AG04450 (cell line): ENCODE results near the gene TM9SF3. TPM values are rescaled to one million over a fixed set of nuclear protein-coding genes. Genes with fewer than 3 reads are reported as not detected.
"Not testable (repeated sequence)": the region's sequence is repeated elsewhere in the genome, so short reads cannot be mapped to it uniquely, and the experiment has no call there.

Source experiments
- CTCF ChIA-PET: fragments of 300-600, 350-600 bp; formaldehyde crosslinking; extraction: SDS; loops from one replicate; lab custom pipeline; 2022; ENCODE audit warnings: antibody characterized with exemption, inconsistent platforms; lab: Charles Lee
- POLR2A ChIA-PET: fragments of 350-600 bp; formaldehyde crosslinking; extraction: SDS; loops from one replicate; lab custom pipeline; 2021; ENCODE audit warnings: antibody characterized with exemption, inconsistent platforms; lab: Yijun Ruan, JAX
- DNase-seq: peaks from one replicate; pipeline ENCODE4 v3.0.0-alpha.2; 2011; ENCODE audit warnings: low read depth, low spot score
- H3K27ac ChIP-seq: one replicate; pipeline ENCODE4 v1.5.1; 2012; ENCODE audit warnings: low read depth, low read length, control low read depth
- H3K27me3 ChIP-seq: one replicate; pipeline ENCODE4 v1.6.0; 2012; ENCODE audit warnings: low read length; ENCODE audit not compliant: control insufficient read depth, insufficient read depth
- H3K4me3 ChIP-seq: 2 replicates; pipeline ENCODE4 v1.5.1; 2011; ENCODE audit warnings: mild to moderate bottlenecking, low read depth, low read length, control low read depth
- H3K9me3 ChIP-seq: 2 replicates; pipeline ENCODE4 v1.5.1; 2012; ENCODE audit warnings: low read length; ENCODE audit not compliant: control insufficient read depth, insufficient read depth
- CTCF ChIP-seq: IDR thresholded peaks from 2 replicates; pipeline ENCODE4 v1.5.1; 2011; ENCODE audit warnings: low read depth, low read length, control low read depth, inconsistent platforms
- polyA plus RNA-seq: library from polyadenylated mRNA; depleted of rRNA; stranded (reverse); fragments of >200 nt; gene quantifications from 2 replicates; pipeline ENCODE4 v1.2.3, GENCODE V29; 2011

The TM9SF3 gene
- polyA plus RNA-seq, 1 experiment, result 90.7 TPM

- TF ChIP-seq CTCF, result no peak
- ChIA-PET CTCF (interaction anchor here (1.0 kb wide), 1 partner anchor 12 kb away, joined by 4 read pairs; no protein-coding TSS in a partner anchor), POLR2A (no interaction called here)
These were observed 7.7 kb downstream of the TM9SF3 start for GRCh38 chr10:96579133-96579532.

GRCh38 chr10:96578633-96579032 lies 8.2 kb downstream of the TM9SF3 start:
- no peak overlapping the region for H3K27ac ChIP-seq
- DNase-seq, result no peak
- H3K4me3 ChIP-seq, result no peak overlapping the region
- CTCF ChIA-PET, result no interaction called here
- no peaks in the 10 kb centered on the region for H3K27me3 ChIP-seq
- no peak for TF ChIP-seq CTCF
- no peaks in the 10 kb centered on the region for H3K9me3 ChIP-seq
- POLR2A ChIA-PET, result no interaction called here

More at GRCh38 chr10:96579133-96579532, 7.7 kb downstream of the TM9SF3 start:
- Histone ChIP-seq H3K9me3 (no peaks in the 10 kb centered on the region), H3K27me3 (no peaks in the 10 kb centered on the region), H3K4me3 (no peak overlapping the region), H3K27ac (no peak overlapping the region)
- DNase-seq, result no peak

GRCh38 chr10:96578022-96578421 lies 8.8 kb downstream of the TM9SF3 start:
- no peak for TF ChIP-seq CTCF
- CTCF ChIA-PET, result interaction anchor here (1.1 kb wide), 1 partner anchor 64 kb away, joined by 4 read pairs; the partner anchor contains the start of gene TLL2
- Histone ChIP-seq H3K27ac (no peak overlapping the region), H3K9me3 (no peaks in the 10 kb centered on the region), H3K4me3 (no peak overlapping the region), H3K27me3 (no peaks in the 10 kb centered on the region)
- POLR2A ChIA-PET, result no interaction called here
- no peak for DNase-seq

- CTCF ChIA-PET, result no interaction called here
- no peak for DNase-seq
- H3K9me3 ChIP-seq, result no peaks in the 10 kb centered on the region
- no peak for TF ChIP-seq CTCF
- no peaks in the 10 kb centered on the region for H3K27me3 ChIP-seq
- POLR2A ChIA-PET, result no interaction called here
- H3K27ac ChIP-seq, result no peak overlapping the region
- H3K4me3 ChIP-seq, result no peak overlapping the region
These were observed 9.7 kb downstream of the TM9SF3 start for GRCh38 chr10:96577069-96577468.

- TF ChIP-seq CTCF, result no peak
- CTCF ChIA-PET, result no interaction called here
- Histone ChIP-seq H3K27me3 (no peaks in the 10 kb centered on the region), H3K9me3 (no peaks in the 10 kb centered on the region), H3K27ac (no peak overlapping the region), H3K4me3 (no peak overlapping the region)
- POLR2A ChIA-PET, result interaction anchor here (0.5 kb wide), 1 partner anchor 9 kb away, joined by 4 read pairs; no protein-coding TSS in a partner anchor
- no peak for DNase-seq
These were observed 10.4 kb downstream of the TM9SF3 start for GRCh38 chr10:96576277-96576980.

GRCh38 chr10:96574564-96574963 lies 12.2 kb downstream of the TM9SF3 start:
- H3K4me3 ChIP-seq, H3K27me3 ChIP-seq, POLR2A ChIA-PET, H3K27ac ChIP-seq, H3K9me3 ChIP-seq, DNase-seq: not testable (repeated sequence)
- CTCF ChIA-PET, result interaction anchor here (1.1 kb wide), 1 partner anchor 14 kb away, joined by 3 read pairs; no protein-coding TSS in a partner anchor
